K562 (cell line): ENCODE results near the gene DUSP9. TPM values are rescaled to one million over a fixed set of nuclear protein-coding genes. Genes with fewer than 3 reads are reported as not detected.
"Not testable (repeated sequence)": the region's sequence is repeated elsewhere in the genome, so short reads cannot be mapped to it uniquely, and the experiment has no call there.

Source experiments
- ATAC-seq: fragments of 200-7000 bp; cut with Tn5 transposase; 3 replicates; pipeline ENCODE4 v1.9.1; 2020; ENCODE audit warnings: moderate library complexity
- BruUV-seq: library from RNA; stranded (reverse); fragments of 400-500 nt; replicated peaks from 2 replicates; lab custom pipeline; 2021; lab: Mats Ljungman, UMichigan
- CTCF ChIA-PET: fragments of 300-600 bp; formaldehyde crosslinking; extraction: SDS; loops from one replicate; lab custom pipeline; 2021; ENCODE audit warnings: low intra/inter-chr PET ratio; lab: Yijun Ruan, JAX
- POLR2A ChIA-PET: fragments of 300-600, 350-650 bp; sonication (Branson Sonifier 250); formaldehyde crosslinking; extraction: SDS; loops from one replicate; lab custom pipeline; 2021; ENCODE audit warnings: antibody characterized with exemption, inconsistent platforms; lab: Yijun Ruan, JAX
- DNase-seq, 4 experiments: peaks; one replicate each; pipeline versions ENCODE4 v3.0.0 to v3.0.0-alpha.2; 2011 to 2018; ENCODE audit warnings: low spot score in 3 of 4, mixed read lengths in 3 of 4; ENCODE audit errors: extremely low read depth in 1 of 4
- FAIRE-seq: peaks from 2 replicates; lab custom pipeline; 2011; peaks lifted over from hg19 to GRCh38; lab: Jason Lieb, UNC
- H2AFZ ChIP-seq: 2 replicates; pipeline ENCODE4 v1.6.0; 2011; ENCODE audit warnings: low read depth, low read length, control low read depth, inconsistent platforms
- H3K27ac ChIP-seq: fragments of 200-600 bp; 3 replicates; pipeline ENCODE4 v1.8.0; 2011; ENCODE audit warnings: low read depth, mild to moderate bottlenecking, control low read depth, inconsistent platforms, low read length, moderate library complexity, mixed read lengths; ENCODE audit errors: extremely low read depth
- H3K27me3 ChIP-seq, 2 experiments: fragments of 300-600 bp in 1 of 2; 2 replicates in 1 of 2; 3 replicates in 1 of 2; pipeline versions ENCODE4 v1.6.0 to v1.8.0; 2011; ENCODE audit warnings: inconsistent platforms in 2 of 2, low read length in 2 of 2, mild to moderate bottlenecking in 1 of 2, mixed read lengths in 1 of 2, moderate library complexity in 1 of 2; ENCODE audit not compliant: control insufficient read depth in 2 of 2, insufficient read depth in 2 of 2
- H3K36me3 ChIP-seq: fragments of 300-600 bp; 3 replicates; pipeline ENCODE4 v1.8.0; 2011; ENCODE audit warnings: mild to moderate bottlenecking, low read length, inconsistent platforms; ENCODE audit not compliant: control insufficient read depth, insufficient read depth
- H3K4me1 ChIP-seq, 2 experiments: fragments of 200-600 bp in 1 of 2; replicated peaks in 1 of 2; 2 replicates in 1 of 2; 3 replicates in 1 of 2; pipeline versions ENCODE4 v1.5.1 to v1.8.0; 2011; ENCODE audit warnings: inconsistent platforms in 2 of 2, low read length in 2 of 2, mild to moderate bottlenecking in 1 of 2, mixed read lengths in 1 of 2, moderate library complexity in 1 of 2; ENCODE audit not compliant: control insufficient read depth in 2 of 2, insufficient read depth in 2 of 2
- H3K4me2 ChIP-seq: 2 replicates; pipeline ENCODE4 v1.6.1; 2011; ENCODE audit warnings: low read length, control low read depth, inconsistent platforms, mixed read lengths; ENCODE audit not compliant: insufficient read depth
- H3K4me3 ChIP-seq: fragments of 200-600 bp; sonication (generic), shearing (Covaris generic); 2 replicates; pipeline ENCODE4 v1.5.1; 2016; ENCODE audit warnings: control low read depth, inconsistent platforms
- H3K79me2 ChIP-seq: fragments of 200-600 bp; 3 replicates; pipeline ENCODE4 v1.8.0; 2011; ENCODE audit warnings: low read length, inconsistent platforms; ENCODE audit not compliant: control insufficient read depth, insufficient read depth
- H3K9ac ChIP-seq, 2 experiments: 2 replicates each; pipeline versions ENCODE4 v1.6.0 to v1.6.1; 2011; ENCODE audit warnings: low read depth in 2 of 2, low read length in 2 of 2, control low read depth in 1 of 2, inconsistent platforms in 1 of 2, mild to moderate bottlenecking in 1 of 2, mixed read lengths in 1 of 2; ENCODE audit not compliant: insufficient read depth in 1 of 2
- H3K9me1 ChIP-seq: one replicate; pipeline ENCODE4 v1.6.0; 2011; ENCODE audit warnings: inconsistent platforms, mild to moderate bottlenecking, low read length, moderate library complexity; ENCODE audit not compliant: control insufficient read depth, insufficient read depth
- H3K9me3 ChIP-seq: replicated peaks from 2 replicates; pipeline ENCODE4 v1.5.1; 2011; ENCODE audit warnings: low read depth, low read length, inconsistent platforms; ENCODE audit not compliant: control insufficient read depth, insufficient read depth
- H4K20me1 ChIP-seq: replicated peaks from 2 replicates; pipeline ENCODE4 v1.6.1; 2011; ENCODE audit warnings: low read length, inconsistent platforms, mixed read lengths; ENCODE audit not compliant: control insufficient read depth, insufficient read depth
- CBX3 ChIP-seq, 2 experiments: IDR thresholded peaks; 1 replicate in 1 of 2; 2 replicates in 1 of 2; pipeline ENCODE4 v1.6.1; 2012; ENCODE audit warnings: inconsistent platforms in 2 of 2, low read length in 2 of 2, borderline replicate concordance in 1 of 2, control low read depth in 1 of 2
- CBX5 ChIP-seq: IDR thresholded peaks from 2 replicates; pipeline ENCODE4 v1.6.1; 2014; ENCODE audit warnings: low read depth, borderline replicate concordance
- TRIM24 ChIP-seq, 2 experiments: fragments of 450-650 bp; IDR thresholded peaks; 2 replicates each; pipeline ENCODE4 v1.6.1; 2016
- WGBS: fragments of 100-300 bp; shearing (Covaris generic); methylation state at CpG from one replicate; pipeline ENCODE4 v1.1.6; 2016; ENCODE audit warnings: low coverage, mixed read lengths; ENCODE audit not compliant: insufficient coverage; ENCODE audit errors: missing lambda C conversion rate; 5-methylcytosine and 5-hydroxymethylcytosine counted together
- in situ Hi-C: fragments of 300-500 bp; cut with MboI; formaldehyde crosslinking; loops from 4 replicates; pipeline ENCODE4 v1.15.0; 2018; ENCODE audit warnings: inconsistent platforms, mixed read lengths
- intact Hi-C: fragments of 100-400 bp; cut with micrococcal nuclease; formaldehyde crosslinking; loops from 2 replicates; pipeline ENCODE4 v1.14.2; 2022
- polyA plus RNA-seq, 8 experiments: library from polyadenylated mRNA; depleted of rRNA in 4 of 8; stranded (reverse) in 5 of 8; unstranded in 3 of 8; fragments of >200 nt; fragmentation: Nextera tagmentation in 2 of 8; fragmentation: Illumina TruSeq in 1 of 8; extraction: Ambion mirVana in 2 of 8; extraction: Trizol in 1 of 8; gene quantifications; 2 replicates each; pipeline versions ENCODE4 v1.2.1 to v1.2.3, GENCODE V29; 2011 to 2014; ENCODE audit warnings: inconsistent platforms in 1 of 8, missing spikeins in 1 of 8
- total RNA-seq, 7 experiments: library from RNA; depleted of rRNA in 6 of 7; stranded (reverse); fragments of >200 nt in 6 of 7; fragmentation: Illumina TruSeq in 2 of 7; extraction: Trizol in 2 of 7; gene quantifications; 2 replicates each; pipeline versions ENCODE4 v1.2.1 to v1.2.3, GENCODE V29; 2011 to 2021; ENCODE audit warnings: low replicate concordance in 1 of 7
- TF ChIP-seq, protein P1 (sequence below): sonication (generic); formaldehyde crosslinking; IDR thresholded peaks from 2 replicates; pipeline ENCODE4 v1.8.1; 2023; ENCODE audit warnings: mild to moderate bottlenecking, missing genetic modification reagents

The DUSP9 gene
- total and polyA plus RNA-seq, 9 of the 15 experiments (the other 6 are each of a cell fraction or from before 2014, with no cell fraction given) = 0.11 to 14.1 (median 5.5) TPM

DNA sequence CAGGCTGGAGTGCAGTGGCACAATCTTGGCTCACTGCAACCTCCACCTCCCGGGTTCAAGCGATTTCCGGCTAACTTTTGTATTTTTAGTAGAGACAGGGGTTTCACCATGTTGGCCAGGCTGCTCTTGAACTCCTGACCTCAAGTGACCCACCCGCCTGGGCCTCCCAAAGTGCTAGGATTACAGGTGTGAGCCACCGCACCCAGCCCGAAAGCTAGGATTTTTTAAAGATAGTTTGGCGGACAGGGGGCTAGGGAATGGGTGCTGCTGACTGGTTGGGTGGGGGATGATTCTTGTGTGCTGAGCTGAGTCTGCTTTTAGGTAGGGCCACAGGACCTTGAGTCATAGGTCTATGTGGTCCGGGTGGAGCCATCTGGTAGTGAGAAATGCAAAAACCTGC is 36.5 kb downstream of the DUSP9 start:
- H4K20me1 ChIP-seq, H3K79me2 ChIP-seq, H3K27me3 ChIP-seq, intact Hi-C loops, H3K9ac ChIP-seq, DNase-seq, H2AFZ ChIP-seq, H3K9me3 ChIP-seq, H3K36me3 ChIP-seq, H3K4me2 ChIP-seq, CTCF ChIA-PET, in situ Hi-C loops, ATAC-seq, BruUV-seq, H3K27ac ChIP-seq, H3K4me3 ChIP-seq, FAIRE-seq, H3K9me1 ChIP-seq: not testable (repeated sequence)
- H3K4me1 ChIP-seq = peaks cover 13 to 29% of the 10 kb centered on the region in 2 experiments; a peak in 4 of 5 replicates
- WGBS = 75% methylated on average over 7 of the region's 8 CpGs
- POLR2A ChIA-PET = interaction anchor here (0.9 kb wide), 1 partner anchor 204 kb away, joined by 4 read pairs; no protein-coding TSS in a partner anchor
- TF ChIP-seq CBX3 (IDR thresholded peaks at IDR 0.05; ENCODE audit: borderline replicate concordance in 1 of 2, low read length in 2 of 2) = 0 out of 3 replicates have a peak, but pooled peaks of 1 of the 2 experiments have one; percentile 23
- TF ChIP-seq, protein P1, sequence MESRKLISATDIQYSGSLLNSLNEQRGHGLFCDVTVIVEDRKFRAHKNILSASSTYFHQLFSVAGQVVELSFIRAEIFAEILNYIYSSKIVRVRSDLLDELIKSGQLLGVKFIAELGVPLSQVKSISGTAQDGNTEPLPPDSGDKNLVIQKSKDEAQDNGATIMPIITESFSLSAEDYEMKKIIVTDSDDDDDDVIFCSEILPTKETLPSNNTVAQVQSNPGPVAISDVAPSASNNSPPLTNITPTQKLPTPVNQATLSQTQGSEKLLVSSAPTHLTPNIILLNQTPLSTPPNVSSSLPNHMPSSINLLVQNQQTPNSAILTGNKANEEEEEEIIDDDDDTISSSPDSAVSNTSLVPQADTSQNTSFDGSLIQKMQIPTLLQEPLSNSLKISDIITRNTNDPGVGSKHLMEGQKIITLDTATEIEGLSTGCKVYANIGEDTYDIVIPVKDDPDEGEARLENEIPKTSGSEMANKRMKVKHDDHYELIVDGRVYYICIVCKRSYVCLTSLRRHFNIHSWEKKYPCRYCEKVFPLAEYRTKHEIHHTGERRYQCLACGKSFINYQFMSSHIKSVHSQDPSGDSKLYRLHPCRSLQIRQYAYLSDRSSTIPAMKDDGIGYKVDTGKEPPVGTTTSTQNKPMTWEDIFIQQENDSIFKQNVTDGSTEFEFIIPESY = peak; percentile 97
- 0 out of 4 replicates have a peak, but pooled peaks of 1 of the 2 experiments have one; percentile 24 for TF ChIP-seq TRIM24 (IDR thresholded peaks at IDR 0.05)
- TF ChIP-seq CBX5 = 0 out of 2 replicates have a peak, but pooled peaks have one; percentile 61
